ENCODE measurements around the gene CDAN1.

CDAN1 gene

GRCh38 chr15:42719043-42719442 is 17.9 kb downstream of the CDAN1 start:
- no peak overlapping the region for H3K4me3 ChIP-seq (ENCODE audit: low read depth, low read length)
- in situ Hi-C loops (cut with HindIII; ENCODE audit: low sequenced_read_pairs) = no loop called here
- TF ChIP-seq CTCF (IDR thresholded peaks at IDR 0.05; ENCODE audit: low read depth, low read length, missing control alignments) = no peak
- no peak for DNase-seq (ENCODE audit: low read depth)

- TF ChIP-seq CTCF (IDR thresholded peaks at IDR 0.05; ENCODE audit: low read depth, low read length, missing control alignments) = no peak
- no peak for DNase-seq (ENCODE audit: low read depth)
- in situ Hi-C loops (cut with HindIII; ENCODE audit: low sequenced_read_pairs) = no loop called here
These were observed 20.3 kb downstream of the CDAN1 start for GRCh38 chr15:42716626-42717025.

GRCh38 chr15:42716125-42716524 is 20.8 kb downstream of the CDAN1 start:
- no peak for TF ChIP-seq CTCF (IDR thresholded peaks at IDR 0.05; ENCODE audit: low read depth, low read length, missing control alignments)
- no peak for DNase-seq (ENCODE audit: low read depth)
- in situ Hi-C loops (cut with HindIII; ENCODE audit: low sequenced_read_pairs) = no loop called here
- no peak overlapping the region for H3K4me3 ChIP-seq (ENCODE audit: low read depth, low read length)

More at GRCh38 chr15:42716626-42717025, 20.3 kb downstream of the CDAN1 start:
- H3K4me3 ChIP-seq (ENCODE audit: low read depth, low read length) = no peak overlapping the region

GRCh38 chr15:42712584-42712983 is 24.3 kb downstream of the CDAN1 start:
- in situ Hi-C loops (cut with HindIII; ENCODE audit: low sequenced_read_pairs) = no loop called here
- H3K4me3 ChIP-seq (ENCODE audit: low read depth, low read length) = no peak overlapping the region
- DNase-seq (ENCODE audit: low read depth) = no peak
- no peak for TF ChIP-seq CTCF (IDR thresholded peaks at IDR 0.05; ENCODE audit: low read depth, low read length, missing control alignments)

GRCh38 chr15:42711746-42712145 is 25.2 kb downstream of the CDAN1 start:
- H3K4me3 ChIP-seq (ENCODE audit: low read depth, low read length) = no peak overlapping the region
- TF ChIP-seq CTCF (IDR thresholded peaks at IDR 0.05; ENCODE audit: low read depth, low read length, missing control alignments) = no peak
- in situ Hi-C loops (cut with HindIII; ENCODE audit: low sequenced_read_pairs) = no loop called here
- DNase-seq (ENCODE audit: low read depth) = no peak

- no peak for DNase-seq (ENCODE audit: low read depth)
- no peak overlapping the region for H3K4me3 ChIP-seq (ENCODE audit: low read depth, low read length)
- in situ Hi-C loops (cut with HindIII; ENCODE audit: low sequenced_read_pairs) = no loop called here
- TF ChIP-seq CTCF (IDR thresholded peaks at IDR 0.05; ENCODE audit: low read depth, low read length, missing control alignments) = no peak
These were observed 26.3 kb downstream of the CDAN1 start for GRCh38 chr15:42710662-42711061.
